HepG2 (cell line): Measurements from ENCODE around the gene TBCD. TPM values are rescaled to one million over a fixed set of nuclear protein-coding genes. Genes with fewer than 3 reads are reported as not detected.
A peak's percentile ranks its signal among the peaks of the same experiment; 100 is the strongest.

Experiments
- ATAD3A ChIP-seq: sonication (generic); formaldehyde crosslinking; IDR thresholded peaks from 2 replicates; pipeline ENCODE4 v1.4.0; 2020; ENCODE audit warnings: missing genetic modification reagents
- DR1 ChIP-seq: sonication (generic); formaldehyde crosslinking; IDR thresholded peaks from 2 replicates; pipeline ENCODE4 v1.8.0; 2021; ENCODE audit warnings: mild to moderate bottlenecking, missing genetic modification reagents, inconsistent platforms
- JUND ChIP-seq: sonication (generic); formaldehyde crosslinking; IDR thresholded peaks from 2 replicates; pipeline ENCODE4 v1.8.0; 2022; ENCODE audit warnings: mild to moderate bottlenecking, missing genetic modification reagents
- KLF13 ChIP-seq: sonication (generic); formaldehyde crosslinking; IDR thresholded peaks from 2 replicates; pipeline ENCODE4 v1.4.0; 2020; ENCODE audit warnings: mild to moderate bottlenecking, missing genetic modification reagents
- PBX3 ChIP-seq: sonication (generic); formaldehyde crosslinking; IDR thresholded peaks from 2 replicates; pipeline ENCODE4 v1.8.1; 2023; ENCODE audit warnings: missing genetic modification reagents, inconsistent platforms, borderline replicate concordance
- PHF8 ChIP-seq: sonication (generic); formaldehyde crosslinking; IDR thresholded peaks from 2 replicates; pipeline ENCODE4 v1.5.0; 2020; ENCODE audit warnings: missing genetic modification reagents
- RNF2 ChIP-seq: fragments of 450-650 bp; conservative IDR thresholded peaks from 2 replicates; pipeline ENCODE4 v1.6.1; 2016; ENCODE audit warnings: low read depth
- SOX5 ChIP-seq: IDR thresholded peaks from 2 replicates; pipeline ENCODE4 v1.6.1; 2016; ENCODE audit warnings: borderline replicate concordance
- TRAFD1 ChIP-seq: sonication (generic); formaldehyde crosslinking; IDR thresholded peaks from 2 replicates; pipeline ENCODE4 v1.5.1; 2020; ENCODE audit warnings: missing genetic modification reagents, mild to moderate bottlenecking, borderline replicate concordance
- ZBTB1 ChIP-seq: sonication (generic); formaldehyde crosslinking; IDR thresholded peaks from 2 replicates; pipeline ENCODE4 v1.4.0; 2020; ENCODE audit warnings: missing genetic modification reagents, borderline replicate concordance
- ZBTB34 ChIP-seq: sonication (generic); formaldehyde crosslinking; IDR thresholded peaks from 2 replicates; pipeline ENCODE4 v1.8.0; 2022; ENCODE audit warnings: mild to moderate bottlenecking, missing genetic modification reagents
- ZBTB43 ChIP-seq: sonication (generic); formaldehyde crosslinking; conservative IDR thresholded peaks from 2 replicates; pipeline ENCODE4 v1.4.0; 2020; ENCODE audit warnings: missing genetic modification reagents
- ZBTB7A ChIP-seq: sonication (generic); formaldehyde crosslinking; IDR thresholded peaks from 2 replicates; pipeline ENCODE4 v1.8.0; 2022; ENCODE audit warnings: mild to moderate bottlenecking, missing genetic modification reagents
- ZNF260 ChIP-seq: sonication (generic); formaldehyde crosslinking; IDR thresholded peaks from 2 replicates; pipeline ENCODE4 v1.4.0; 2020; ENCODE audit warnings: missing genetic modification reagents, low read depth, mild to moderate bottlenecking, borderline replicate concordance
- ZNF276 ChIP-seq: sonication (generic); formaldehyde crosslinking; IDR thresholded peaks from 2 replicates; pipeline ENCODE4 v1.4.0; 2020; ENCODE audit warnings: mild to moderate bottlenecking, low read depth, missing genetic modification reagents
- ZNF280D ChIP-seq: sonication (generic); formaldehyde crosslinking; IDR thresholded peaks from 2 replicates; pipeline ENCODE4 v1.5.1; 2020; ENCODE audit warnings: mild to moderate bottlenecking, missing genetic modification reagents
- ZNF547 ChIP-seq: sonication (generic); formaldehyde crosslinking; IDR thresholded peaks from 2 replicates; pipeline ENCODE4 v1.5.1; 2020; ENCODE audit warnings: mild to moderate bottlenecking, missing genetic modification reagents
- polyA plus RNA-seq, 8 experiments: library from polyadenylated mRNA; depleted of rRNA in 3 of 8; stranded (reverse) in 7 of 8; unstranded in 1 of 8; fragments of >200 nt; fragmentation: Illumina TruSeq in 4 of 8; extraction: Trizol in 4 of 8; gene quantifications; 2 replicates each; pipeline versions ENCODE4 v1.2.1 to v1.2.3, GENCODE V29; 2011 to 2016; ENCODE audit warnings: low read depth in 4 of 8, missing spikeins in 1 of 8, mixed read lengths in 1 of 8; ENCODE audit not compliant: insufficient read depth in 1 of 8
- total RNA-seq, 5 experiments: library from RNA; depleted of rRNA; stranded (reverse); fragments of >200 nt; fragmentation: Illumina TruSeq; extraction: Trizol; gene quantifications; 2 replicates each; pipeline ENCODE4 v1.2.3, GENCODE V29; 2016; ENCODE audit warnings: low read depth in 1 of 5

Gene TBCD
- total and polyA plus RNA-seq, 2 of the 13 experiments (the other 11 are each of a cell fraction or from before 2014, with no cell fraction given), result 33.9 to 54.8 TPM

GRCh38 chr17:82734987-82735866, 16.6 kb upstream of the TBCD start, which contains the start of gene FN3K (continued):
- TF ChIP-seq PBX3 (CRISPR knock-in tag), result 0 out of 2 replicates have a peak, but pooled peaks have one; percentile 19
- no peak for TF ChIP-seq SOX5 (CRISPR knock-in tag)
- TF ChIP-seq ZBTB43 (CRISPR knock-in tag), result 0 out of 2 replicates have a peak, but pooled peaks have one; percentile 30
- peak; percentile 55; the same call in 1 of the 2 replicates for TF ChIP-seq ZNF276 (CRISPR knock-in tag)
- TF ChIP-seq ATAD3A (CRISPR knock-in tag), result peak; percentile 34
- no peak for TF ChIP-seq ZBTB34 (CRISPR knock-in tag)
- TF ChIP-seq ZBTB1 (CRISPR knock-in tag), result 0 out of 2 replicates have a peak, but pooled peaks have one; percentile 22
- 0 out of 2 replicates have a peak, but pooled peaks have one; percentile 39 for TF ChIP-seq JUND (CRISPR knock-in tag)
- TF ChIP-seq ZNF547 (CRISPR knock-in tag), result peak; percentile 84
- no peak for TF ChIP-seq ZNF260
- no peak; the same call in 1 of the 2 replicates for TF ChIP-seq DR1 (CRISPR knock-in tag)
- no peak for TF ChIP-seq TRAFD1
- TF ChIP-seq ZBTB7A (CRISPR knock-in tag), result 0 out of 2 replicates have a peak, but pooled peaks have one; percentile 33
- no peak for TF ChIP-seq ZNF280D (CRISPR knock-in tag)
- TF ChIP-seq KLF13 (CRISPR knock-in tag), result no peak
- TF ChIP-seq PHF8 (CRISPR knock-in tag), result peak; percentile 82
- TF ChIP-seq RNF2, result 0 out of 2 replicates have a peak, but pooled peaks have one; percentile 16
